PC-3 (cell line): ENCODE measurements around the gene MRM1.

ENCODE experiments used
- EZH2 ChIP-seq: fragments of 300-600 bp; sonication (generic); IDR thresholded peaks from one replicate; pipeline ENCODE4 v1.6.1; 2017; ENCODE audit warnings: antibody characterized with exemption, mild to moderate bottlenecking, low read length; ENCODE audit not compliant: unreplicated experiment
- TF ChIP-seq, protein P1 (sequence below): fragments of 300-600 bp; sonication (generic); conservative IDR thresholded peaks from 2 replicates; pipeline ENCODE4 v1.5.1; 2017; ENCODE audit warnings: antibody characterized with exemption, low read depth, mild to moderate bottlenecking, low read length

DNA sequence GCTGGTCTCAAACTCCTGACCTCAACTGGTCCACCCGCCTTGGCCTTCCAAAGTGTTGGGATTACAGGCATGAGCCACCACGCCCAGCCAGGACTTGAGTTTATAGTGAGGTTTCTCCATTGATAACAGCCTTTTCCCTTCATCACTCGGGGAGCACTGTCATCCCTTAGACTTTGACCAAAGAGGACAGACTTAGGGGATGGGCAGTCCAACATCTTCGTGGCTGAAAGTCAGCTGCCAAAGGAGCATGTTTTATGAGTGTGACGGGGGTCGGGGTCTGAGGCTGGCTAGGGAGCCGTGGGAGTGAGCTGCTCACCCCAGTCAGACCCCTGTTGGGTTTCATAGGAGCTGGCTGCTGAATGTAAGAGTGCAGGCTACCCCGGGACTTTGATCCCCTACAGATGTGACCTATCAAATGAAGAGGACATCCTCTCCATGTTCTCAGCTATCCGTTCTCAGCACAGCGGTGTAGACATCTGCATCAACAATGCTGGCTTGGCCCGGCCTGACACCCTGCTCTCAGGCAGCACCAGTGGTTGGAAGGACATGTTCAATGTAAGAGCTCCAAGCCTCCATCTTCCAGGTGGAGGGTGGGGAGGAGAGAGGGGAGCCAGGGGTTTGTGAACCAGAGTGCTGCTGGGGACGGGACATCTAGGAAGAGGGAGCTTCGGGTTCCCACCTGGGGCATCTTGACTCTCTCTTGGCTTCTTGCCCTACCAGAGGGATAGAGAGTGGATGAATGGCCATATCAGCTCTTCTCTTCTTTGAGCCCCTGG, 6.6 kb upstream of the MRM1 start:
- no peak for TF ChIP-seq EZH2
- TF ChIP-seq, protein P1, sequence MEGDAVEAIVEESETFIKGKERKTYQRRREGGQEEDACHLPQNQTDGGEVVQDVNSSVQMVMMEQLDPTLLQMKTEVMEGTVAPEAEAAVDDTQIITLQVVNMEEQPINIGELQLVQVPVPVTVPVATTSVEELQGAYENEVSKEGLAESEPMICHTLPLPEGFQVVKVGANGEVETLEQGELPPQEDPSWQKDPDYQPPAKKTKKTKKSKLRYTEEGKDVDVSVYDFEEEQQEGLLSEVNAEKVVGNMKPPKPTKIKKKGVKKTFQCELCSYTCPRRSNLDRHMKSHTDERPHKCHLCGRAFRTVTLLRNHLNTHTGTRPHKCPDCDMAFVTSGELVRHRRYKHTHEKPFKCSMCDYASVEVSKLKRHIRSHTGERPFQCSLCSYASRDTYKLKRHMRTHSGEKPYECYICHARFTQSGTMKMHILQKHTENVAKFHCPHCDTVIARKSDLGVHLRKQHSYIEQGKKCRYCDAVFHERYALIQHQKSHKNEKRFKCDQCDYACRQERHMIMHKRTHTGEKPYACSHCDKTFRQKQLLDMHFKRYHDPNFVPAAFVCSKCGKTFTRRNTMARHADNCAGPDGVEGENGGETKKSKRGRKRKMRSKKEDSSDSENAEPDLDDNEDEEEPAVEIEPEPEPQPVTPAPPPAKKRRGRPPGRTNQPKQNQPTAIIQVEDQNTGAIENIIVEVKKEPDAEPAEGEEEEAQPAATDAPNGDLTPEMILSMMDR: no peak
